DOHH2 (cell line): ENCODE measurements around the gene FBN2.

Source experiments
- H3F3A ChIP-seq: fragments of 200-600 bp; sonication (generic), shearing (Covaris generic); 2 replicates; pipeline ENCODE4 v1.6.0; 2016; ENCODE audit warnings: antibody characterized with exemption, mild to moderate bottlenecking; ENCODE audit not compliant: control insufficient read depth, insufficient read depth
- H3K27ac ChIP-seq: fragments of 200-600 bp; sonication (generic); 2 replicates; pipeline ENCODE4 v1.5.1; 2014; ENCODE audit warnings: low read depth, mild to moderate bottlenecking, low read length, moderate library complexity
- H3K27me3 ChIP-seq: fragments of 200-600 bp; sonication (generic); 2 replicates; pipeline ENCODE4 v1.6.1; 2014; ENCODE audit warnings: mild to moderate bottlenecking, low read length, mixed read lengths; ENCODE audit not compliant: control insufficient read depth
- H3K36me3 ChIP-seq: fragments of 200-600 bp; sonication (generic); 2 replicates; pipeline ENCODE4 v1.6.1; 2014; ENCODE audit warnings: mild to moderate bottlenecking, low read length, moderate library complexity, mixed read lengths; ENCODE audit not compliant: control insufficient read depth
- H3K4me1 ChIP-seq: fragments of 200-600 bp; sonication (generic); 2 replicates; pipeline ENCODE4 v1.6.1; 2014; ENCODE audit warnings: mild to moderate bottlenecking, low read length, mixed read lengths; ENCODE audit not compliant: control insufficient read depth
- H3K4me2 ChIP-seq: fragments of 200-600 bp; sonication (generic); 2 replicates; pipeline ENCODE4 v1.6.0; 2014; ENCODE audit warnings: mild to moderate bottlenecking, low read length, moderate library complexity
- H3K4me3 ChIP-seq: fragments of 200-600 bp; sonication (generic); 2 replicates; pipeline ENCODE4 v1.5.1; 2014; ENCODE audit warnings: mild to moderate bottlenecking, low read length, mixed read lengths
- H3K79me2 ChIP-seq: fragments of 200-600 bp; sonication (generic); 2 replicates; pipeline ENCODE4 v1.6.1; 2014; ENCODE audit warnings: mild to moderate bottlenecking, low read length, mixed read lengths; ENCODE audit not compliant: control insufficient read depth
- H3K9me2 ChIP-seq: fragments of 200-600 bp; sonication (generic); replicated peaks from 2 replicates; pipeline ENCODE4 v1.6.1; 2014; ENCODE audit warnings: mild to moderate bottlenecking, low read length, mixed read lengths; ENCODE audit not compliant: control insufficient read depth
- H3K9me3 ChIP-seq: fragments of 200-600 bp; sonication (generic); 2 replicates; pipeline ENCODE4 v1.6.1; 2014; ENCODE audit warnings: antibody characterized with exemption, low read length, mixed read lengths; ENCODE audit not compliant: control insufficient read depth, insufficient read depth
- H4K20me1 ChIP-seq: fragments of 200-600 bp; sonication (generic); 2 replicates; pipeline ENCODE4 v1.6.0; 2014; ENCODE audit warnings: low read depth, mild to moderate bottlenecking, antibody characterized with exemption, low read length, moderate library complexity; ENCODE audit not compliant: control insufficient read depth, insufficient read depth
- EZH2phosphoT487 ChIP-seq: fragments of 200-600 bp; sonication (generic); IDR thresholded peaks from 2 replicates; pipeline ENCODE4 v1.6.1; 2017; ENCODE audit warnings: borderline replicate concordance, mild to moderate bottlenecking, antibody characterized with exemption, low read length, moderate library complexity, mixed read lengths
- TF ChIP-seq, protein P1 (sequence below): fragments of 200-600 bp; sonication (generic); IDR thresholded peaks from one replicate; pipeline ENCODE4 v1.5.1; 2014; ENCODE audit warnings: antibody characterized with exemption, mild to moderate bottlenecking, low read depth, low read length; ENCODE audit not compliant: poor library complexity, severe bottlenecking

FBN2 gene

DNA sequence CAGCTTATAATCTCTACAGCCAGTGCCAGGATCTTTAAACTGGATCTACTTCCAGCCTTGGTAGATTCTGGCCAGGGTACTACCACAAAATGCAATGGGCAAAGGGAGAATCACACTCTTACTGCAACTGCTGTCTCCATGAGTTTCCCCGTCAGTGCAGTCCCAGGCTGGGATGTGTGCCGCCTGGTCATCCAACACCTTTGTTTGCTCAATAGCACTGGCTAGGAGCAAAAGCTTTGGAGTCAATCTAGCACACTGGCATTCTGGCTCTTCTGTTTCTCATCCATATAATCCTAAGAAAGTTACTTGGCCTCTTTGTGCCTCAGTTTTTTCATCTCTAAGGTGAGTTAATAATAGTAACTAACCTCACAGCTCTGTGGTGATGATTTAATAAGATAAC is 96.9 kb downstream of the FBN2 start:
- Histone ChIP-seq H3K9me3 (no peaks in the 10 kb centered on the region), H3F3A (no peaks in the 10 kb centered on the region), H3K4me3 (no peak overlapping the region), H3K4me1 (no peaks in the 10 kb centered on the region), H3K4me2 (no peak overlapping the region), H3K9me2 (no peaks in the 10 kb centered on the region), H3K27me3 (no peaks in the 10 kb centered on the region), H3K36me3 (no peaks in the 10 kb centered on the region), H3K27ac (no peak overlapping the region), H3K79me2 (no peaks in the 10 kb centered on the region), H4K20me1 (no peaks in the 10 kb centered on the region)
- TF ChIP-seq, protein P1, sequence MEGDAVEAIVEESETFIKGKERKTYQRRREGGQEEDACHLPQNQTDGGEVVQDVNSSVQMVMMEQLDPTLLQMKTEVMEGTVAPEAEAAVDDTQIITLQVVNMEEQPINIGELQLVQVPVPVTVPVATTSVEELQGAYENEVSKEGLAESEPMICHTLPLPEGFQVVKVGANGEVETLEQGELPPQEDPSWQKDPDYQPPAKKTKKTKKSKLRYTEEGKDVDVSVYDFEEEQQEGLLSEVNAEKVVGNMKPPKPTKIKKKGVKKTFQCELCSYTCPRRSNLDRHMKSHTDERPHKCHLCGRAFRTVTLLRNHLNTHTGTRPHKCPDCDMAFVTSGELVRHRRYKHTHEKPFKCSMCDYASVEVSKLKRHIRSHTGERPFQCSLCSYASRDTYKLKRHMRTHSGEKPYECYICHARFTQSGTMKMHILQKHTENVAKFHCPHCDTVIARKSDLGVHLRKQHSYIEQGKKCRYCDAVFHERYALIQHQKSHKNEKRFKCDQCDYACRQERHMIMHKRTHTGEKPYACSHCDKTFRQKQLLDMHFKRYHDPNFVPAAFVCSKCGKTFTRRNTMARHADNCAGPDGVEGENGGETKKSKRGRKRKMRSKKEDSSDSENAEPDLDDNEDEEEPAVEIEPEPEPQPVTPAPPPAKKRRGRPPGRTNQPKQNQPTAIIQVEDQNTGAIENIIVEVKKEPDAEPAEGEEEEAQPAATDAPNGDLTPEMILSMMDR: no peak
- no peak for TF ChIP-seq EZH2phosphoT487

DNA sequence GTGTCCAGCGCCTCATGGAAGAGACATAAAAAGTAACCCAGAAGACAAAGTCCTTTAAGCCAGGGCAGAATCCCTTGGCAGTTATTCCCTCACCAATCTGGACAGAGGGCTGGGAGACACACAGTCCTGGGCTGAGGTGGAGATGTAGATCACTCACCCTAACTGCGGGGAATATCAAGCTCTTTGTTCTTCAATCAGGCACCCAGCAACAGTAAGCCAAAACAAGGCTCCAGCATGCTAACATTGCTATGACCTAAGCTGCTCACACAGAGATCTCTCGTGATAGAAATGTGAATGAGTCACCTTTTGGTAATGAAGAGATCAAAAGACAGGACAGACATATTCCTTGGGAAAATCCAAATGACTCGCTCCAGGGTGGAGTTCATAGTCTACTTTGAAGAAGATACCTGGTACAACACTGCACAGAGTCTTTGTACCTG is 101.3 kb downstream of the FBN2 start:
- no peaks in the 10 kb centered on the region for H3K4me1 ChIP-seq
- H3K27ac ChIP-seq: no peak overlapping the region
- TF ChIP-seq, protein P1: no peak
- TF ChIP-seq EZH2phosphoT487: no peak
- H3K9me3 ChIP-seq: no peaks in the 10 kb centered on the region
- H3K79me2 ChIP-seq: no peaks in the 10 kb centered on the region
- H3F3A ChIP-seq: no peaks in the 10 kb centered on the region
- no peak overlapping the region for H3K4me3 ChIP-seq
- H3K27me3 ChIP-seq: no peaks in the 10 kb centered on the region
- H3K4me2 ChIP-seq: no peak overlapping the region
- H3K36me3 ChIP-seq: no peaks in the 10 kb centered on the region
- H3K9me2 ChIP-seq: no peaks in the 10 kb centered on the region
- H4K20me1 ChIP-seq: no peaks in the 10 kb centered on the region

DNA sequence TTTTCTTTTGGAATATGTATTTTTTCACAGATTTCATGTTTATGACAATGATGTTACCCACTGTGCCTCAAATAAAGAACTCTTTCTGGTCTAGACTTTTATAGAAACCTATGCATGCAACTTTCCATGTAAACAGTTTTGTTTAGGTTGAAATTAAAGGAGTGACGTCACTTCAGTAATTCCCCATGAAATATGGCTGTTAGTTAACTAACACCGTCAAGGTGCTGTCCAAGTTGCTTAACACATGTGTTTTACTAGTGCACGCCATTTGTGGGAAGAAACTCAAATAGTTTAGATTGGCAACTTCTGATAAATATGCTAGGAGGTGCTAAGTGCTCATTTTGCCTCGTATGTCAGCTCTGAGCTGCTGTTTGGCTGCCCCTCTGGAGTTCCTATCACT is 102.2 kb downstream of the FBN2 start:
- Histone ChIP-seq H3K79me2 (no peaks in the 10 kb centered on the region), H3K27me3 (no peaks in the 10 kb centered on the region), H3F3A (no peaks in the 10 kb centered on the region), H3K9me2 (no peaks in the 10 kb centered on the region), H4K20me1 (no peaks in the 10 kb centered on the region), H3K9me3 (no peaks in the 10 kb centered on the region), H3K27ac (no peak overlapping the region), H3K36me3 (no peaks in the 10 kb centered on the region), H3K4me2 (no peak overlapping the region), H3K4me1 (no peaks in the 10 kb centered on the region), H3K4me3 (no peak overlapping the region)
- TF ChIP-seq, protein P1: no peak
- no peak for TF ChIP-seq EZH2phosphoT487

DNA sequence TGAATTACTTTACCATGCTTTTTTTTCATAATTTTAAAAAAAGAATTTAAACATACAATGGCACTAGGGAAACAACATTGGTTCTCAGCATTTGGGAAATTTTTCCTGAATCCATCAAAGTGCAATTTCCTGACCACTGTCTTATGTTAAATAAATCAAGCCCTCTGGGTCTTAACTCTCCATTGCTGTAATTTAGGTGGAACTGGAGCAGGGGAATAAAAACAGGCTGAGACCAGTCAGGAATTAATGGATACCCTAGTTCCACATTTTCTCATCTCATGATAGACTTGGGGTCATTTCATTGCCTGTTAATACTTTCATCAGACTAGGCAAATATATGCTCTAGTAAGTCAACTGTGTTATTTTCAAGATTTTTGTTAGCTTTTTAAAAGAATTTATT is 103.1 kb downstream of the FBN2 start:
- Histone ChIP-seq H3K9me3 (no peaks in the 10 kb centered on the region), H3K36me3 (no peaks in the 10 kb centered on the region), H3K27me3 (no peaks in the 10 kb centered on the region), H3K9me2 (no peaks in the 10 kb centered on the region), H3K4me2 (no peak overlapping the region), H3K79me2 (no peaks in the 10 kb centered on the region), H3K27ac (no peak overlapping the region), H3K4me3 (no peak overlapping the region), H3F3A (no peaks in the 10 kb centered on the region), H3K4me1 (no peaks in the 10 kb centered on the region), H4K20me1 (no peaks in the 10 kb centered on the region)
- TF ChIP-seq, protein P1: no peak
- no peak for TF ChIP-seq EZH2phosphoT487
